HG03060 (cell line): ENCODE measurements around the gene TSPAN4.

Experiments used
- ATAC-seq: cut with Tn5 transposase; IDR thresholded peaks from one replicate; pipeline ENCODE4 v1.9.1; 2021; ENCODE audit warnings: low read depth, moderate number of reproducible peaks; ENCODE audit not compliant: unreplicated experiment

TSPAN4 gene

GRCh38 chr11:821512-822371 lies 20.9 kb upstream of the TSPAN4 start:
- ATAC-seq: no peak

GRCh38 chr11:823441-824291 lies 19.0 kb upstream of the TSPAN4 start:
- no peak for ATAC-seq

GRCh38 chr11:824292-824880 lies 18.3 kb upstream of the TSPAN4 start:
- ATAC-seq: no peak

- ATAC-seq: no peak
Measured at GRCh38 chr11:824942-825341, 17.7 kb upstream of the TSPAN4 start.

- ATAC-seq: no peak
Measured at GRCh38 chr11:825366-826226, 17.1 kb upstream of the TSPAN4 start.

- no peak for ATAC-seq
Measured at GRCh38 chr11:826227-826621, 16.4 kb upstream of the TSPAN4 start.

GRCh38 chr11:826836-827145 lies 15.9 kb upstream of the TSPAN4 start:
- no peak for ATAC-seq

- ATAC-seq: no peak
Measured at GRCh38 chr11:827146-827896, 15.3 kb upstream of the TSPAN4 start.

- ATAC-seq: no peak
Measured at GRCh38 chr11:827897-828192, 14.8 kb upstream of the TSPAN4 start, which contains the start of gene CRACR2B. TSS of gene CRACR2B (plus strand) at chr11:827919. CDS start at chr11:828608, 689 bp downstream.

- no peak for ATAC-seq
Measured at GRCh38 chr11:828506-829175, 14.0 kb upstream of the TSPAN4 start.

- ATAC-seq: no peak
Measured at GRCh38 chr11:829176-829846, 13.3 kb upstream of the TSPAN4 start.

- no peak for ATAC-seq
Measured at GRCh38 chr11:829847-830294, 12.8 kb upstream of the TSPAN4 start.

GRCh38 chr11:830295-831117 lies 12.1 kb upstream of the TSPAN4 start:
- no peak for ATAC-seq

- no peak for ATAC-seq
Measured at GRCh38 chr11:831118-831864, 11.4 kb upstream of the TSPAN4 start.

GRCh38 chr11:831961-832528 lies 10.6 kb upstream of the TSPAN4 start:
- no peak for ATAC-seq

- no peak for ATAC-seq
Measured at GRCh38 chr11:832529-833113, 10.0 kb upstream of the TSPAN4 start, which contains the start of gene CD151. TSS of gene CD151 (plus strand) at chr11:832952. CDS start at chr11:836070, 3,118 bp downstream.
